KG1 (cell line): ENCODE results near the gene TFRC.
"Not testable (repeated sequence)": the region's sequence is repeated elsewhere in the genome, so short reads cannot be mapped to it uniquely, and the experiment has no call there.

ENCODE experiments used
- DNase-seq: peaks from one replicate; lab custom pipeline; 2025; lab: John Stamatoyannopoulos, UW

Gene TFRC

GRCh38 chr3:196081002-196081833, 672 bp downstream of the TFRC start:
- no peak for DNase-seq

GRCh38 chr3:196080101-196080846, 1.6 kb downstream of the TFRC start:
- DNase-seq = not testable (repeated sequence)

GRCh38 chr3:196079682-196080081, 2.2 kb downstream of the TFRC start:
- DNase-seq = no peak

- DNase-seq = no peak
Observed at GRCh38 chr3:196075013-196075412, 6.9 kb downstream of the TFRC start.

GRCh38 chr3:196073255-196073753, 8.6 kb downstream of the TFRC start:
- DNase-seq = peak; percentile 4

GRCh38 chr3:196072313-196072712, 9.6 kb downstream of the TFRC start:
- no peak for DNase-seq

- not testable (repeated sequence) for DNase-seq
Observed at GRCh38 chr3:196068812-196069211, 13.1 kb downstream of the TFRC start.

GRCh38 chr3:196067439-196067838, 14.5 kb downstream of the TFRC start:
- no peak for DNase-seq

- no peak for DNase-seq
Observed at GRCh38 chr3:196063971-196064370, 17.9 kb downstream of the TFRC start.

- DNase-seq = no peak
Observed at GRCh38 chr3:196063456-196063855, 18.4 kb downstream of the TFRC start.

- no peak for DNase-seq
Observed at GRCh38 chr3:196063049-196063448, 18.8 kb downstream of the TFRC start.

- DNase-seq = no peak
Observed at GRCh38 chr3:196060834-196061233, 21.1 kb downstream of the TFRC start.

- no peak for DNase-seq
Observed at GRCh38 chr3:196057760-196058331, 24.0 kb downstream of the TFRC start.

GRCh38 chr3:196056371-196056770, 25.5 kb downstream of the TFRC start:
- DNase-seq = not testable (repeated sequence)

GRCh38 chr3:196055683-196056270, 26.1 kb downstream of the TFRC start:
- no peak for DNase-seq

- no peak for DNase-seq
Observed at GRCh38 chr3:196055240-196055639, 26.6 kb downstream of the TFRC start.

GRCh38 chr3:196054661-196055060, 27.2 kb downstream of the TFRC start:
- DNase-seq = no peak

GRCh38 chr3:196053487-196053886, 28.4 kb downstream of the TFRC start:
- no peak for DNase-seq

- no peak for DNase-seq
Observed at GRCh38 chr3:196051282-196052076, 30.4 kb downstream of the TFRC start.

- no peak for DNase-seq
Observed at GRCh38 chr3:196050597-196050996, 31.3 kb downstream of the TFRC start.

GRCh38 chr3:196049653-196050052, 32.2 kb downstream of the TFRC start:
- no peak for DNase-seq
